Duodenal mucosa (tissue), 2 donors: Measurements from ENCODE around the gene RELCH.

Experiments used
- H3K27ac ChIP-seq: one replicate; pipeline ENCODE4 v1.7.0; 2013; ENCODE audit warnings: low read depth, low read length
- H3K27me3 ChIP-seq, 2 donors: one replicate each; pipeline ENCODE4 v1.7.0; 2013; ENCODE audit warnings: low read length in 2 of 2, control low read depth in 1 of 2; ENCODE audit not compliant: insufficient read depth in 2 of 2, control insufficient read depth in 1 of 2
- H3K36me3 ChIP-seq, 2 donors: one replicate each; pipeline ENCODE4 v1.7.0; 2013; ENCODE audit warnings: low read length in 2 of 2, control low read depth in 1 of 2; ENCODE audit not compliant: insufficient read depth in 2 of 2, control insufficient read depth in 1 of 2
- H3K4me1 ChIP-seq, 2 donors: one replicate each; pipeline ENCODE4 v1.7.0; 2013; ENCODE audit warnings: low read length in 2 of 2, control low read depth in 1 of 2; ENCODE audit not compliant: insufficient read depth in 2 of 2, control insufficient read depth in 1 of 2
- H3K4me3 ChIP-seq, 2 donors: one replicate each; pipeline ENCODE4 v1.7.0; 2013; ENCODE audit warnings: low read length in 2 of 2, low read depth in 1 of 2
- H3K9ac ChIP-seq, 2 donors: one replicate each; pipeline ENCODE4 v1.7.0; 2013; ENCODE audit warnings: low read length in 2 of 2, low read depth in 1 of 2
- H3K9me3 ChIP-seq, 2 donors: one replicate each; pipeline ENCODE4 v1.7.0; 2013; ENCODE audit warnings: low read length in 2 of 2, control low read depth in 1 of 2; ENCODE audit not compliant: control insufficient read depth in 1 of 2

Gene RELCH

DNA sequence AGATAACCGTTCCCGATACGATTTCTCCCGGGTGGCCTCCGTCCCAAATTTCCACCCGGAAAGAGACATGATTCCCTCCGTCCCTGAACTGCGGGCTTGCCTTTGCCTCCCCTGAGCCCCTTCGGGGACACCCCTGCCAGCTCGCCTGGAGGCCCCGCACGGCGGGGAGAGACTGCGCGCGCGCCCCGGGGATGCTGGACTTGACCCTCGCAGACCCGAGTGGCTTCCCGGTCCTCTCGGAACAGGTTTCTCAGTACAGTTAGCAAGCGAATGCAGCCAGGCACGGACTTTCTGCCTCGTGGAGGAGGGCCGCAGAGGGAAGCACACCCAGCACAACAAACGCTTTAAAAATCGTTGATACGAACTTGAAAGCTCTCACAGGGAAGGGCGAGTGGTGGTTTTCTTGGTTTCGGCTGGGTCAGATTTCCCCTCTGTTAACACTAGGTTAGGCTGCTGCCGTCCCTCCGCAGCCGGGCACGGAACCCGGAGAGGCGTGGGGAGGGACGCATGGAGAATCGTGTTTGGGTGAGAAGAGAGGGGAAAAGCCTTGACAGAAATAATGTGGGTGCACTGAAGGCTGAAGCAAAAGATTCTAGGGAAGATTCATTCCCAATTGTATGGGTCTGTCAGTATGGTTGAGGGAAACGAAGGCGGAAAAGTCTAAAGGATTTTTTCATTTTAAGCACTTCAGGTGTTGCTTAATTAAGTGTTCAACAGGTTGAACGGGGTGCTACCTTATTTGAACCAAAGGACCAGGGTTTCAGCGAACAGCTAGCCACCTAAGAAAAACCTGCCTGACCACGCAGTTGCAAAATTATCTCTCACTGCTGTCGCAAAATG is 139.0 kb downstream of the RELCH start:
- Histone ChIP-seq H3K9me3 (no peaks in the 10 kb centered on the region), H3K4me3 (peak overlapping the region; percentile 81 to 92), H3K9ac (peak overlapping the region; percentile 82 to 86), H3K27me3 (peaks cover 19 to 26% of the 10 kb centered on the region in 2 donors), H3K36me3 (no peaks in the 10 kb centered on the region), H3K4me1 (peaks cover 42 to 51% of the 10 kb centered on the region in 2 donors), H3K27ac (no peak overlapping the region)

DNA sequence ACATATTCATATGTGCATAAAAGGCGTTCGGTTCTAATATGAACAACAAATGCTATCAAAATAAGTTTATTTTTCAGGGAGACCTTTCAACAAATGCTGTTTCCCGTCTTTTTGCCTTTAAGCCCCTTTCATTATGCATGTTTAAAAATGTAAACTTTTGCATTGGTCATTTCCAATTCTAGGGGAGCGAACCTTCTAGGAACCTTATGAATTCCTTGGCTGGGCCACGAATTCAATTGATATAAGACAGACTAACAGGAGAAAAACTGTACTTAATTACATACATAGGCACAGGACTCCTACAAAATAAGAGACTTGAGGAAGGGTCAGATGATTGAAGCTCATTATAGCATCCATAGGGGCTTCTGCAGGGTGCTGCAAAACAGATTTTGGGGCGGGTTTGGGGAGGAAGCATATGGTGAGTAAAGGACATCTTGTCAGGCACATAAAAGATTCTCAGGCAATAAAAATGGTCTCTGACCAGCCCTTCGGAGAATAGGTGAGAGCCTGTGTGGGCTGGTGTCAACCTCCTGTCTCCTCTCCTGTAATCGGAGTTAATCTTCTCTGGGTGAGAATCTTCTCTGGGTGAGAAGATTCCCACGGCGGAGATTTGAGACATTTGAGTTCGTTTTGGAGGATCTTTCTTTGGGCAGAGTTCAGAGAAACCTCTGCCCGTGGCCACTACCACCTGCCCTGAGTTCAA is 139.7 kb downstream of the RELCH start:
- Histone ChIP-seq H3K36me3 (no peaks in the 10 kb centered on the region), H3K4me1 (peaks cover 48 to 59% of the 10 kb centered on the region in 2 donors), H3K27ac (no peak overlapping the region), H3K27me3 (peaks cover 19 to 23% of the 10 kb centered on the region in 2 donors), H3K9me3 (no peaks in the 10 kb centered on the region), H3K9ac (peak overlapping the region; percentile 82 to 86), H3K4me3 (peak overlapping the region; percentile 81 to 92)

DNA sequence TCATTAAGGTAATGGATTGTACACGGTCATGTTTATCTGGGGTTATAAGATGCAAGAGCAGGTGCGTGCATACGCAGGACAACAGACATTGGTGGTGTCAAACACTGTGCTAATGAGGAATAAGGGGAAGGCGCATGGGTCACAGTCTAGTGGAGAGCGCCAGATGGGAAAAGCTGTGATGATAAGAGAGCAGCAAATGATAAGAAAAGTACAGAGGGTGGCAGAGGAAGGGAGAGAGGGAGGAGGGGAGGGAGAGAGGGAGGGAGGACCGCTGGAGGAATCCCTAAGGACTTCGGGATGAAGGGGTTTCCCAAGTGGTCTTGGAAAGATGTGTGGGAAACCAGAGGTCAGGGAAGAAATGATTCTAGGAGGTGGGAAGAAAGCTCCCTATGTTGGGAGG is 140.9 kb downstream of the RELCH start:
- peak overlapping the region; percentile 81 to 92 for H3K4me3 ChIP-seq
- peaks cover 57 to 66% of the 10 kb centered on the region in 2 donors for H3K4me1 ChIP-seq
- H3K9me3 ChIP-seq, result no peaks in the 10 kb centered on the region
- no peak overlapping the region for H3K9ac ChIP-seq
- H3K27ac ChIP-seq, result no peak overlapping the region
- no peaks in the 10 kb centered on the region for H3K36me3 ChIP-seq
- peaks cover 19 to 22% of the 10 kb centered on the region in 2 donors for H3K27me3 ChIP-seq

DNA sequence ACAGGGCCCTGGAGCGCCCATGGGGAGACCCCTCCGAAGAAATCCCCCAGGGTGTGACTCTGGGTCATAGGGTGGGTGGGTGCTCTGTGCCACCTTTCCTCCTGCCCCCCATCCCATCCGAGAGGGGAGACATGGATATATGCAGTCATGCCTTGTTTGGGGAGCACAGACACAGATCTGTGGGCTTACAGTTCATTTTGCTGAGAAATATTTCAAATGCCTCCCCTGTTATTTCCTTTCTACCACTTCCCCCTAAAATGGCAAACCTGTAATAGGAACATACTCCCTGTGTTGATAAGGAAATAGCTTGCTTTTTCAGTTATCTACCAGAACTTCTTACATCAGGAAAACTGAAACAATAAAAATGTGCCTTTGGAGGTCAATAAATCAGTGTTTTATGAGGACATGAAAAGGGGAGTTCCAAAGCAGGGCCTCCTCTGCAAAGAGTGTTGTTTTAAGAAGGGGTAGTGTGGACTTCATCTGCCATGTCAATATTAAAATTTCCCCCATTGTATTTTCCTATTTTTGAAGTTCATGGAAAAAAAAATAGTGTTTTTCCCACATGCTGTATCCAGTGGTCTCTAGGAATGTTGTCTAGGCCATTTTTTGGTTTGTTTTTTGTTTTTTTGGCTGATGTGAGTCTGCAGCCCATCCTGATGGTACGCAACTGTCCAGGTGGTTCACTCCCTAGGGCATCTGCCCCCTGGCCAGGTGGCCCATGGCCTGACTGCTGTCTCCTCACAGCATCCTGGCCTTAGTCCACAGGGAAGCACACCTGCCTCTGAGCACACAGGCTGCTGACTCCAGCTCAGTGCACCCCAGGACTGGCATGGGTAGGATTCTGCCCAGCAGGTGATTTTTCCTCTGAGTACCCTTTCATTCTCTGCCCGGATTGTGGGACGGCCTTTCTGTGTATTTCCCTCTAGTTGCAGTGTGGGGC is 141.8 kb downstream of the RELCH start:
- peak overlapping the region; percentile 21 to 49 for H3K9ac ChIP-seq
- H3K27me3 ChIP-seq, result peaks cover 19 to 22% of the 10 kb centered on the region in 2 donors
- peak overlapping the region; percentile 81 to 92 for H3K4me3 ChIP-seq
- no peaks in the 10 kb centered on the region for H3K9me3 ChIP-seq
- peaks cover 62 to 74% of the 10 kb centered on the region in 2 donors for H3K4me1 ChIP-seq
- H3K36me3 ChIP-seq, result no peaks in the 10 kb centered on the region
- H3K27ac ChIP-seq, result peak overlapping the region; percentile 6

DNA sequence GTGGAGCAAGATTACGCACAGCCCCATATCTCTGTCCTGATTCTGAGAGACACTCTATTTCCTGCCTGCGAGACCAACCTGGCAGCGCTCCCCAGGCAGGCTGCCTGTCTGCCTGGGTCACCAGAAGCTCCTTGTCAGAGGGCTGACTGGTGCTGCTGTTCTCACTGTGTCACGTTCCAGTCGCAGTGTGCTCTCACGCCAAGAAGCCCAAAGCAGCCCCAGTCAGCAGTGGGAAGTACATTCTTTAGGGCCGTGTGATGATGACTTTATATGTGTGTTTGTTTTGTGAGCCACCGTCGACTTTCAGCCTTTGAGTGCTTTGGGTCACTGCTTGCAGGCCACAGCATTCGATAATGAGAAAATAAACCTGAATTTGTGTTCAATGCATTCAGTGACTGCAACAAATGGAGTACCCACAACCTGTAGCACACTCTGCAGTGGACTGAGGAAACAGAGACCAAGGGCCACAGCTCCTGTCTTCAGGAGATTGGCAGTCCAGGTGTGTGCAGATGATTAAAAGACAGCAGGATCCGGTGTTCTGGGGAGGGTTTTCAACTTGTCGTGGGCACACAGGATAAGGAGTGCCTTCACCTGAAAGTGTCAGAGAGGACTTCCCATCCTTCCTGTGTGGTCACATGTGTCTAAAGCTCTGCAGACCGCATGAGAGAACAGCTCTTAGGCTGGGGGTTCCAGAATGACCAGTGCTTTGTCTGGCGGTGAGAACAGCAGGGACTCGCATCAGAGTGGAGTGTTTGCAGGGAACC is 142.8 kb downstream of the RELCH start:
- Histone ChIP-seq H3K4me3 (peak overlapping the region; percentile 53 to 81), H3K27me3 (peaks cover 18 to 19% of the 10 kb centered on the region in 2 donors), H3K9ac (peak overlapping the region; percentile 21 to 49)

DNA sequence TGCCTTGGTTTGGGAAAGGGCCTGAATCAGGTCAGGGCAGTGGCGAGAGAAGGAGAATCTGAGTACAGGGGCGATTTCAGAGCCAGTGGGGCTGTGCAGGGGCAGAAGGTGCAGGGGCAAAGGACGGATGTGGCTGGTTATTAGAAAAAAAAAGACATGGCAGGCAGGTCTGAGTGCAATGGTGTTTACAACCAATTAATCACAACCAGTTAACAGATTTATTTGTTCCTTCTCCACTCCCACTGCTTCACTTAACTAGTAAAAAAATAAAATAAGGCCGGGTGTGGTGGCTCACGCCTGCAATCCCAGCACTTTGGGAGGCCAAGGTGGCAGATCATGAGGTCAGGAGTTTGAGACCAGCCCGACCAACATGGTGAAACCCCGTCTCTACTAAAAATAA is 143.6 kb downstream of the RELCH start:
- Histone ChIP-seq H3K4me1 (peaks cover 68 to 72% of the 10 kb centered on the region in 2 donors), H3K27ac (peak overlapping the region; percentile 47), H3K4me3 (peak overlapping the region; percentile 53 to 81), H3K27me3 (peaks cover 18 to 19% of the 10 kb centered on the region in 2 donors), H3K9me3 (no peaks in the 10 kb centered on the region), H3K36me3 (no peaks in the 10 kb centered on the region), H3K9ac (peak overlapping the region; percentile 6 to 49)

More for the DNA sequence above, 142.8 kb downstream of the RELCH start:
- H3K27ac ChIP-seq, result peak overlapping the region; percentile 47
- peaks cover 60 to 67% of the 10 kb centered on the region in 2 donors for H3K4me1 ChIP-seq
- no peaks in the 10 kb centered on the region for H3K36me3 ChIP-seq
- no peaks in the 10 kb centered on the region for H3K9me3 ChIP-seq

DNA sequence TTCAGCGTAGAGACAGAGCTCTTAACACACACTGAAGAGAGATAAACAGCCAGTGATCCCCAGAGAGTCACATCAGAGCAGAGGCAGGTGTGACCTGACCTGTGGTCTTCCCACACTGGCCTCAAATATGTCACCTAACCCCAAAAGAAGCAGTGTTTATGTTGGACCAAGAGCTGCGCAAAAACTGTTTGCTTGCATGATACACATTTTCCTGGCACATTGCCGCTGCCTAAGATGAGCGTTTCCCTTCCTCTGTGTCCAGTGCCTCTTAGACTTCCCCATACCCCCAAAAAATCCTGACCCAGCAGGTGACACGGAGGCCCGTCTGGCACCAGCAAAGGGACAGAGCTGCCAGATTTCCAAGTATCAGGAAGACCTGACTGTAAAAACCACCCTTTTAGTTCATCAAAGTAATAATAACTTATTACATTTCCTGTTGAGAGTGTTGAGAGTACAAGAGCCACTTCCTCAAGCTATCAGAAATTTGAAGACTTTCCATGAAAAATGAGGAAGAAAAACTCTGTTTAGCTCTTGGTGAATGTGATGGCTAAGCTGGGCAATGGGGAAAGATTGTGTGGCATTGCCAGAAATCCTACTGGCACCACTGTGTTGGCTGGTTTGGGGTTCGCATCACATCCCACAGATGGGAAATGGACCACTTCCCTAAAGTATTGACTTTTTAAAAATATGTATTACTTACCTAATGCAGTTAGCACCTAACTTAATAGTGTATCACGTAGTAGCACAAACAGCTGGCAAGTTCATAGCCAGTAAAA is 144.7 kb downstream of the RELCH start:
- Histone ChIP-seq H3K36me3 (no peaks in the 10 kb centered on the region), H3K9ac (no peak overlapping the region), H3K27me3 (peaks cover 8 to 14% of the 10 kb centered on the region in 2 donors), H3K4me3 (no peak overlapping the region), H3K27ac (no peak overlapping the region), H3K9me3 (no peaks in the 10 kb centered on the region), H3K4me1 (peaks cover 71 to 73% of the 10 kb centered on the region in 2 donors)

DNA sequence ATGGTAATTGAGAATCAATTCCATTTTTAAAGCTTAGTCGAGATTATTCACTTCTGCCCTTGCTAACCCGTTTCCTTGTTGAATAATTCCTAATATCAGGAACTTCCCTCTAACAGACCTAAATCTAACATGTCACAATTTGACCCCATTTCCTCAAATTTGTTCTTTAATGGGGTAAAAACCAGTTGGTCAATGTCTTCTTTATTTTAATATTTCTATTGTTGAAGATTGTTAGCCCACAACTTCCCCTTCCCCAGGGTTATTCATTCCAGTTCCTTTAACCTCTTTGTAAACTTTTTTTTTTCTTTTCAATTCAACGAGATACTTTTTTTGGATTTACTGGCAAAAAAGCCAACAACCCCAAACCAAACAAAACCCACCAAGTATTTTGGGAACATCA is 145.4 kb downstream of the RELCH start:
- Histone ChIP-seq H3K9ac (no peak overlapping the region), H3K27me3 (peaks cover 1 to 10% of the 10 kb centered on the region in 2 donors), H3K4me3 (no peak overlapping the region), H3K27ac (no peak overlapping the region), H3K4me1 (peaks cover 77 to 78% of the 10 kb centered on the region in 2 donors), H3K36me3 (no peaks in the 10 kb centered on the region), H3K9me3 (no peaks in the 10 kb centered on the region)
